ENCODE results near the gene CNTNAP5.
A peak's percentile ranks its signal among the peaks of the same experiment; 100 is the strongest.

Gene CNTNAP5

GRCh38 chr2:124480958-124481357, 455.9 kb downstream of the CNTNAP5 start:
- H3K4me3 ChIP-seq (ENCODE audit: low read depth, low read length) = no peak overlapping the region
- no peak for DNase-seq (ENCODE audit: low read depth)
- TF ChIP-seq, protein P1, sequence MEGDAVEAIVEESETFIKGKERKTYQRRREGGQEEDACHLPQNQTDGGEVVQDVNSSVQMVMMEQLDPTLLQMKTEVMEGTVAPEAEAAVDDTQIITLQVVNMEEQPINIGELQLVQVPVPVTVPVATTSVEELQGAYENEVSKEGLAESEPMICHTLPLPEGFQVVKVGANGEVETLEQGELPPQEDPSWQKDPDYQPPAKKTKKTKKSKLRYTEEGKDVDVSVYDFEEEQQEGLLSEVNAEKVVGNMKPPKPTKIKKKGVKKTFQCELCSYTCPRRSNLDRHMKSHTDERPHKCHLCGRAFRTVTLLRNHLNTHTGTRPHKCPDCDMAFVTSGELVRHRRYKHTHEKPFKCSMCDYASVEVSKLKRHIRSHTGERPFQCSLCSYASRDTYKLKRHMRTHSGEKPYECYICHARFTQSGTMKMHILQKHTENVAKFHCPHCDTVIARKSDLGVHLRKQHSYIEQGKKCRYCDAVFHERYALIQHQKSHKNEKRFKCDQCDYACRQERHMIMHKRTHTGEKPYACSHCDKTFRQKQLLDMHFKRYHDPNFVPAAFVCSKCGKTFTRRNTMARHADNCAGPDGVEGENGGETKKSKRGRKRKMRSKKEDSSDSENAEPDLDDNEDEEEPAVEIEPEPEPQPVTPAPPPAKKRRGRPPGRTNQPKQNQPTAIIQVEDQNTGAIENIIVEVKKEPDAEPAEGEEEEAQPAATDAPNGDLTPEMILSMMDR (IDR thresholded peaks at IDR 0.05; ENCODE audit: low read depth, low read length) = no peak
- no peak for TF ChIP-seq MYC (IDR thresholded peaks at IDR 0.05; ENCODE audit: low read depth, low read length)
- TF ChIP-seq, protein P2, sequence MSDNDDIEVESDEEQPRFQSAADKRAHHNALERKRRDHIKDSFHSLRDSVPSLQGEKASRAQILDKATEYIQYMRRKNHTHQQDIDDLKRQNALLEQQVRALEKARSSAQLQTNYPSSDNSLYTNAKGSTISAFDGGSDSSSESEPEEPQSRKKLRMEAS (IDR thresholded peaks at IDR 0.05; ENCODE audit: low read depth, low read length) = no peak
- TF ChIP-seq POLR2A (IDR thresholded peaks at IDR 0.05; ENCODE audit: extremely low read depth, insufficient read length) = no peak

DNA sequence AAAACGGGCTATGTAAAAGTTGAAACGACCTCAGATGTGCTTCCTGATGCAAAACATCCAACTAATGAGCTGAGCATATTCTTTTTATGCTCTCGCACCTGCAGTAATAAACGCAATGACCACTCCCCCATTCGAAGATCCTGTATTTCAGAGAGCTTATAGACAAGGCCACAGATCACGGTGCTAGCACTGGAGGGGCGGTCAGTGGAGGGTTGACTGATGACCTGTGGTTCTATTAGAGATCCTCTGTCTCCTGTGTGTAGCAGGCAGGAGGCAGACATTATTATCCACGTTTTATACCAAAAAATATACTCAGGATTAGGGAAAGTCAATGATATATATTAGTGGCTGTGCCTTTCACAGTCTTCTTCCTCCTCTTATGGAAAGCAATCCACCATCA, 457.0 kb downstream of the CNTNAP5 start:
- no peak for TF ChIP-seq MYC (IDR thresholded peaks at IDR 0.05; ENCODE audit: low read depth, low read length)
- TF ChIP-seq, protein P2 (IDR thresholded peaks at IDR 0.05; ENCODE audit: low read depth, low read length) = no peak
- DNase-seq (ENCODE audit: low read depth) = no peak
- H3K4me3 ChIP-seq (ENCODE audit: low read depth, low read length) = no peak overlapping the region

GRCh38 chr2:124482551-124482950, 457.5 kb downstream of the CNTNAP5 start:
- no peak overlapping the region for H3K4me3 ChIP-seq (ENCODE audit: low read depth, low read length)
- TF ChIP-seq MYC (IDR thresholded peaks at IDR 0.05; ENCODE audit: low read depth, low read length) = no peak
- no peak for TF ChIP-seq POLR2A (IDR thresholded peaks at IDR 0.05; ENCODE audit: extremely low read depth, insufficient read length)
- TF ChIP-seq, protein P2 (IDR thresholded peaks at IDR 0.05; ENCODE audit: low read depth, low read length) = no peak
- TF ChIP-seq, protein P1 (IDR thresholded peaks at IDR 0.05; ENCODE audit: low read depth, low read length) = no peak
- no peak for DNase-seq (ENCODE audit: low read depth)

- TF ChIP-seq MYC (IDR thresholded peaks at IDR 0.05; ENCODE audit: low read depth, low read length) (no peak), POLR2A (IDR thresholded peaks at IDR 0.05; ENCODE audit: extremely low read depth, insufficient read length) (no peak)
- TF ChIP-seq, protein P1 (IDR thresholded peaks at IDR 0.05; ENCODE audit: low read depth, low read length) = peak; percentile 7
These were observed 460.6 kb downstream of the CNTNAP5 start for GRCh38 chr2:124485659-124486058.

GRCh38 chr2:124489686-124490085, 464.6 kb downstream of the CNTNAP5 start:
- TF ChIP-seq, protein P1 (IDR thresholded peaks at IDR 0.05; ENCODE audit: low read depth, low read length) = no peak
- no peak for TF ChIP-seq POLR2A (IDR thresholded peaks at IDR 0.05; ENCODE audit: extremely low read depth, insufficient read length)
- TF ChIP-seq MYC (IDR thresholded peaks at IDR 0.05; ENCODE audit: low read depth, low read length) = no peak
- TF ChIP-seq, protein P2 (IDR thresholded peaks at IDR 0.05; ENCODE audit: low read depth, low read length) = no peak
- DNase-seq (ENCODE audit: low read depth) = no peak
- no peak overlapping the region for H3K4me3 ChIP-seq (ENCODE audit: low read depth, low read length)

More at GRCh38 chr2:124485659-124486058, 460.6 kb downstream of the CNTNAP5 start:
- no peak overlapping the region for H3K4me3 ChIP-seq (ENCODE audit: low read depth, low read length)
- DNase-seq (ENCODE audit: low read depth) = peak; percentile 2

- H3K4me3 ChIP-seq (ENCODE audit: low read depth, low read length) = no peak overlapping the region
- no peak for TF ChIP-seq MYC (IDR thresholded peaks at IDR 0.05; ENCODE audit: low read depth, low read length)
- TF ChIP-seq, protein P1 (IDR thresholded peaks at IDR 0.05; ENCODE audit: low read depth, low read length) = no peak
- TF ChIP-seq, protein P2 (IDR thresholded peaks at IDR 0.05; ENCODE audit: low read depth, low read length) = no peak
- no peak for TF ChIP-seq POLR2A (IDR thresholded peaks at IDR 0.05; ENCODE audit: extremely low read depth, insufficient read length)
- no peak for DNase-seq (ENCODE audit: low read depth)
These were observed 476.6 kb downstream of the CNTNAP5 start for GRCh38 chr2:124501575-124502152.
